ENCODE data around the gene STAC3. TPM values are rescaled to one million over a fixed set of nuclear protein-coding genes. Genes with fewer than 3 reads are reported as not detected.

Gene STAC3
- total RNA-seq, 2 experiments from 2014 or later = 2.0 to 3.0 TPM

- no peak for ATAC-seq (ENCODE audit: poor library complexity)
- no peak overlapping the region for H3K4me3 ChIP-seq (ENCODE audit: low read length)
- no peak overlapping the region for H3K27ac Mint-ChIP-seq
- CTCF ChIA-PET = no interaction called here
- intact Hi-C loops (cut with DNase I, micrococcal nuclease) = no loop called here
- no peaks in the 10 kb centered on the region for H3K9me3 Mint-ChIP-seq
- H3K9me3 ChIP-seq (ENCODE audit: control insufficient read depth in 1 of 2, insufficient read depth in 1 of 2, low read length in 2 of 2) = no peaks in the 10 kb centered on the region
- peaks cover 17% of the 10 kb centered on the region for H3K36me3 Mint-ChIP-seq (ENCODE audit: low read depth)
- no peak overlapping the region for H3K27ac ChIP-seq (ENCODE audit: low read depth in 1 of 2, low read length in 2 of 2)
- H3K4me3 Mint-ChIP-seq = no peak overlapping the region
- no peak for TF ChIP-seq CTCF (IDR thresholded peaks at IDR 0.05)
- H3K4me1 ChIP-seq (ENCODE audit: insufficient read depth, low read length) = no peaks in the 10 kb centered on the region
- H3K36me3 ChIP-seq (ENCODE audit: insufficient read depth, low read length) = peaks cover 3% of the 10 kb centered on the region
- no peaks in the 10 kb centered on the region for H3K27me3 ChIP-seq (ENCODE audit: control insufficient read depth in 1 of 2, insufficient read depth in 2 of 2, low read length in 2 of 2)
- POLR2A ChIA-PET = no interaction called here
- no peaks in the 10 kb centered on the region for H3K4me1 Mint-ChIP-seq (ENCODE audit: low read depth)
- no peaks in the 10 kb centered on the region for H3K27me3 Mint-ChIP-seq
- no peak for DNase-seq
These were observed 51.8 kb downstream of the STAC3 start for GRCh38 chr12:57199191-57199590.

- Mint-ChIP-seq H3K4me1 (ENCODE audit: low read depth) (no peaks in the 10 kb centered on the region), H3K9me3 (no peaks in the 10 kb centered on the region), H3K27ac (no peak overlapping the region), H3K4me3 (no peak overlapping the region), H3K36me3 (ENCODE audit: low read depth) (peaks cover 13% of the 10 kb centered on the region), H3K27me3 (no peaks in the 10 kb centered on the region)
- no peak for TF ChIP-seq CTCF (IDR thresholded peaks at IDR 0.05)
- ChIA-PET CTCF (no interaction called here), POLR2A (no interaction called here)
- Histone ChIP-seq H3K27ac (ENCODE audit: low read depth in 1 of 2, low read length in 2 of 2) (no peak overlapping the region), H3K9me3 (ENCODE audit: control insufficient read depth in 1 of 2, insufficient read depth in 1 of 2, low read length in 2 of 2) (no peaks in the 10 kb centered on the region), H3K36me3 (ENCODE audit: insufficient read depth, low read length) (peaks cover 3% of the 10 kb centered on the region), H3K4me1 (ENCODE audit: insufficient read depth, low read length) (no peaks in the 10 kb centered on the region), H3K4me3 (ENCODE audit: low read length) (no peak overlapping the region), H3K27me3 (ENCODE audit: control insufficient read depth in 1 of 2, insufficient read depth in 2 of 2, low read length in 2 of 2) (no peaks in the 10 kb centered on the region)
- DNase-seq = no peak
- ATAC-seq (ENCODE audit: poor library complexity) = no peak
- intact Hi-C loops (cut with DNase I, micrococcal nuclease) = no loop called here
These were observed 52.7 kb downstream of the STAC3 start for GRCh38 chr12:57198329-57198728.

GRCh38 chr12:57196956-57197355 lies 54.0 kb downstream of the STAC3 start:
- Mint-ChIP-seq H3K36me3 (ENCODE audit: low read depth) (peaks cover 12% of the 10 kb centered on the region), H3K4me3 (no peak overlapping the region), H3K9me3 (no peaks in the 10 kb centered on the region), H3K27ac (no peak overlapping the region), H3K27me3 (no peaks in the 10 kb centered on the region), H3K4me1 (ENCODE audit: low read depth) (no peaks in the 10 kb centered on the region)
- ChIA-PET CTCF (no interaction called here), POLR2A (no interaction called here)
- Histone ChIP-seq H3K9me3 (ENCODE audit: control insufficient read depth in 1 of 2, insufficient read depth in 1 of 2, low read length in 2 of 2) (no peaks in the 10 kb centered on the region), H3K27me3 (ENCODE audit: control insufficient read depth in 1 of 2, insufficient read depth in 2 of 2, low read length in 2 of 2) (no peaks in the 10 kb centered on the region), H3K4me1 (ENCODE audit: insufficient read depth, low read length) (no peaks in the 10 kb centered on the region), H3K27ac (ENCODE audit: low read depth in 1 of 2, low read length in 2 of 2) (no peak overlapping the region), H3K36me3 (ENCODE audit: insufficient read depth, low read length) (peaks cover 4% of the 10 kb centered on the region), H3K4me3 (ENCODE audit: low read length) (no peak overlapping the region)
- ATAC-seq (ENCODE audit: poor library complexity) = no peak
- DNase-seq = no peak
- intact Hi-C loops (cut with DNase I, micrococcal nuclease) = no loop called here
- no peak for TF ChIP-seq CTCF (IDR thresholded peaks at IDR 0.05)

Measured in CD4-positive, alpha-beta T cell (primary cell).